NCI-H1436 (cell line): ENCODE measurements around the gene AGRN.
"Not testable (repeated sequence)": the region's sequence is repeated elsewhere in the genome, so short reads cannot be mapped to it uniquely, and the experiment has no call there.

Experiments
- DNase-seq: peaks from one replicate; lab custom pipeline; 2025; lab: John Stamatoyannopoulos, UW

Gene AGRN

GRCh38 chr1:1020000-1020404 is at the start of gene AGRN:
Gene AGRN (plus strand): TSS chr1:1020120. CDS start chr1:1020173, 53 bp downstream.
- DNase-seq, result no peak

- no peak for DNase-seq
These were observed 49.5 kb upstream of the AGRN start for GRCh38 chr1:970242-970972.

- DNase-seq, result no peak
These were observed 48.8 kb upstream of the AGRN start for GRCh38 chr1:970973-971730.

GRCh38 chr1:971751-972506 is 48.0 kb upstream of the AGRN start:
- DNase-seq, result no peak

DNA sequence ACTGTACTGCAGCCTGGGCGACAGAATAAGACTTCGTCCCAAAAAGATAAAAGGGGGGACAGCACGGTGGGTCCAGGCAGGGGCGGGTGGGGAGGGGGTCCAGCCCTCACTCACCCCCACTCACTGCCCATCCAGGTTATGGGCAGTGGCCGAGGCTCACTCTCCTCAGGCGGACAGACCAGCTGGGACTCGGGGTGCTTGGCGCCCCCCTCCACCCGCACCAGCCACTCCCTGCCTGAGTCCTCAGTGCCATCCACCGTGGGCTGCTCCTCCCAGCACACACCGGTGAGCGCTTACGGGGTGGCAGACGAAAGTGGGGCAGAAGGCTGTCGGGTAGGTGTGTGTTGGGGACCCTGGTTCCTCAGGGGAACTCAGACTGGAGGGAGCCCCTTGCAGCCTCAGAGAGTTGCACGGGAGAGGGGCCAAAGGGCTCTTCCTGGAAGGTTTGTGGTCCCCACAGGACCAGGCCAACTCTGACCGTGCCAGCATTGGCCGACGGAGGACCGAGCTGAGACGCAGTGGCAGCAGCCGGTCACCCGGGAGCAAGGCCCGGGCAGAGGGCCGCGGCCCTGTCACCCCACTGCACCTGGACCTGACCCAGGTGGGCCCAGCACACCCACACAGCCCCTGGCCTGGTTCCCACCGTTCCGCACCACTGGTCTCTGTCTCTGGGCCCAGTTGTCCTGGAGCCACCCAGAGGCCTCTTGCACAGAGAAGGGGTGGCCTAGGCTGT is 47.0 kb upstream of the AGRN start:
- DNase-seq, result no peak

DNA sequence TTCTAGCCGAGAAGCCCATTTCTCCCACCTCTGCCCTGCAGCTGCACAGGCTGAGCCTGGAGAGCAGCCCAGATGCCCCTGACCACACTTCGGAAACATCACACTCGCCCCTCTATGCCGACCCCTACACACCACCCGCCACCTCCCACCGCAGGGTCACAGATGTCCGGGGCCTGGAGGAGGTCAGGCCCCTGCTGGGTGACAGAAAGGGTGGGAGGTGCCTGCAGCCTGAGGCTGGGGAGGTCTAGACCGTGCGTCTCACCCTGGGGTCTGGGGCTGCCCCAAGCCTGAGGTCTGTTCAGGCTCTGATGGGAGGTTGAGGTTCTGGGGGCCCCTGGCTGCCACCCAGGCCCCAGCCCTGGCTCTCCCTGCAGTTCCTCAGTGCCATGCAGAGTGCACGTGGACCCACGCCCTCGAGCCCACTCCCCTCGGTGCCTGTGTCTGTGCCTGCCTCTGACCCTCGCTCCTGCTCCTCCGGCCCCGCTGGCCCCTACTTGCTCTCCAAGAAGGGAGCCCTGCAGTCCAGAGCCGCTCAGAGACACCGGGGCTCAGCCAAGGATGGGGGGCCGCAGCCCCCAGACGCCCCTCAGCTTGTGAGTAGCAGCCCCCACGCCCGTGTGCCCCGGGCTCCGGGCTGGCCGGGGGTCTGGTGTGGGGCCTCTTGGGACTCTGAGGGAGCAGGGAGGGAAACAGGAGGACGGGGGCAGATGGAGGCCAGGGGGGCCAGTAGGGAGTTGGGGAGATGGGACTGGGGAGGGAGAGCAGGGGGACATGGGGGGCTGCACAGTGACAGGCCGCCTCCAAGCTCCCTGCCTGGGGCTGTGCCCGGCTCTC is 46.2 kb upstream of the AGRN start:
- no peak for DNase-seq

GRCh38 chr1:974293-974640 is 45.7 kb upstream of the AGRN start:
- DNase-seq, result no peak

DNA sequence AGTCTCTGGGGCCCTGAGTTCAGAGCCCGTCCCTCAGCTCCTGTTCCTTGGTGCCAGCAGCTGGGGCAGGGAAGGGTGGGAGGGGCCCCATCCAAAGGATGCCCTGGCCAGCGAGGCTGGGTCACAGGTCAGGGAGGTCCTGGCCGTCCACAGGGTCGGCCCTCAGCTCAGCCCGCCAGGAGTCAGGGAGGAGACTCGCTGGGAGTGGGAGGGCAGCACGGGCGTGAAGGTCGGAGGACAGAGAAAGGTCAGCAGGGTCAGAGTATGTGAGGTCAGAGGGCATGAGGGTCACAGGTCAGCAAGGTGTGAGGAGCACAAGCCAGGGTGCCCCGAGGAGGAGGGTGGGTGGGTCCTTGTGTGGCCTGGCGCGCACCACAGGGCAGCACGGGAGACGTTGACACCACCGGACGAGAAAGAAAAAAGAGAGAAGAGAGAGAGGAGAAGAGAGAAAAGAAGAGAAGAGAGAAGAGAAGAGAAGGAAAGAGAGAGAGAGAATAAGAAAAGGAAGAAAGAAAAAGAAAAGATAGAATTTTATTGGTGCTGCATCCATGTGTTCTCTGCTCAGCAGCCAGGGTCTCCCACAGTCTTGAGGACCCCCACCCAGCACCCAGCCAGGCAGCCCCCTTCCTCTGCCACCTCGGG is 45.1 kb upstream of the AGRN start:
- no peak for DNase-seq

DNA sequence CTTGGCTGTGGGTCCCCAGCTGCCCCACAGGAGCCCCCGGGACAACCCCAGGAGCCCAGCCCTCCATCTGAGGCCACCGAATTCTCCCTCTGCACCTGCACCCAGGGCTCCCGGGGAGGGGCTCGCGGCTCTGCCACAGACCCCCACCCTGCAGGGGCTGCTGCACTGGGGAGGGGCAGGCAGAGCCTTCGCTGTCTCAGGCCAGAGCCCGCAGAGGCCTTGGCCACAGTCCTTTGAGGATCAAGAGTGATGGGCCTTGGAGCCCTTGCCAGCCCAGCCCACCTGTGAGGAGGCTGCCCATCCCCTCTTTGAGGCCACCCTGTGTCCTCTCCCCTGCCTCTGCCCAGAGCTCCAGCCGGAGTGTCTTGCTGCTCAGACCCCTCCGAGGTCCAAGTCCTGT is 44.6 kb upstream of the AGRN start:
- no peak for DNase-seq

GRCh38 chr1:975896-976683 is 43.8 kb upstream of the AGRN start:
- DNase-seq, result peak; percentile 41

- not testable (repeated sequence) for DNase-seq
These were observed 43.1 kb upstream of the AGRN start for GRCh38 chr1:976791-977190.

- DNase-seq, result no peak
These were observed 41.7 kb upstream of the AGRN start for GRCh38 chr1:978069-978834.

GRCh38 chr1:978835-979743 is 40.8 kb upstream of the AGRN start:
- no peak for DNase-seq

DNA sequence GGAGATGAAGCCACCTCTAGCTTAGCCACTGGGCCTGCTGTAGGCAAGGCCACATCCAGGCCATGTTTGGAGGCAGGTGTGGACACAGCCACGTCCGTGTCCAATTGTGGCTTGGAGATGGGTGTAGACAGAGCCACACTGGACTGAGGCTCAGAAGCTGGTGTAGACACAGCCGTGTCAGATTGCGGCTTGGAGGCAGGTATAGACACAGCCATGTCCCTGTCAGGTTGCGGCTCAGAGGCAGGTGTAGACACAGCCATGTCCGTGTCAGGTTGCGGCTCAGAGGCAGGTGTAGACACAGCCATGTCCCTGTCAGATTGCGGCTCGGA is 40.2 kb upstream of the AGRN start:
- no peak for DNase-seq

GRCh38 chr1:980137-980571 is 39.8 kb upstream of the AGRN start:
- no peak for DNase-seq

GRCh38 chr1:980602-981395 is 39.1 kb upstream of the AGRN start:
- DNase-seq, result no peak

DNA sequence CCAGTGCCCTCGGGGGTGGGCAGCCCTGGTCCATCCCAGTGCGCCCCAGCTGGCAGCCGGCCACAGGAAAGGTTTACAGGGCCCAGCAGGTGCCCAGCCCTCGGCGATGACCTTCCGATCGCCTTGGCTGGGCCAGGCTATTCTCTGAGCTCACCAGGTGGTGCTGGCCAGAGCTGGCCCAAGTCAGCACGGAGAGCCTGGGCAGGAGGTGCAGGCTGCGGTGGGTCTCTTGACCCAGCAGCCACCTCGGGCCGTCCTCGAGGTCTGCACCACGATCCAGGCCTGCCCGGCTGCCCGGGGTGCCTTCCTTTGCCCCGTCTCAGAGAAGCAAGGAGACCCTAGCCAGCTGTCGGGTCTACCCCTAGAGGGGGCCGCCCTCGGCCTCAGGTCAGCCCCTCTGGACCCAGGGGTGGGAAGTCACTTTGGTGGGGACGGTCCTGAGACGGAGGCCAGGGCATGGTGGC is 38.4 kb upstream of the AGRN start:
- no peak for DNase-seq
